Astrocyte (in vitro differentiated cells and primary cell): ENCODE results near the gene PLPPR1. TPM values are rescaled to one million over a fixed set of nuclear protein-coding genes. Genes with fewer than 3 reads are reported as not detected.

Experiments used
- DNase-seq: peaks from one replicate; pipeline ENCODE4 v3.0.0-alpha.2; 2010; ENCODE audit warnings: low read depth
- FAIRE-seq: peaks from 2 replicates; lab custom pipeline; 2011; peaks lifted over from hg19 to GRCh38; lab: Jason Lieb, UNC
- H2AFZ ChIP-seq: 2 replicates; pipeline ENCODE4 v1.6.0; 2012; ENCODE audit warnings: low read depth, low read length, inconsistent platforms
- H3K27ac ChIP-seq: 2 replicates; pipeline ENCODE4 v1.5.1; 2011; ENCODE audit warnings: low read depth, low read length, inconsistent platforms
- H3K27me3 ChIP-seq: 2 replicates; pipeline ENCODE4 v1.6.0; 2011; ENCODE audit warnings: low read length, inconsistent platforms; ENCODE audit not compliant: insufficient read depth
- H3K36me3 ChIP-seq: 2 replicates; pipeline ENCODE4 v1.5.1; 2011; ENCODE audit warnings: low read length, inconsistent platforms; ENCODE audit not compliant: insufficient read depth
- H3K4me1 ChIP-seq: 2 replicates; pipeline ENCODE4 v1.5.1; 2011; ENCODE audit warnings: low read length, inconsistent platforms; ENCODE audit not compliant: insufficient read depth
- H3K4me2 ChIP-seq: 2 replicates; pipeline ENCODE4 v1.6.0; 2012; ENCODE audit warnings: low read length, inconsistent platforms
- H3K4me3 ChIP-seq: 2 replicates; pipeline ENCODE4 v1.5.1; 2011; ENCODE audit warnings: low read depth, mild to moderate bottlenecking, low read length, inconsistent platforms; ENCODE audit not compliant: insufficient read depth
- H3K79me2 ChIP-seq: 2 replicates; pipeline ENCODE4 v1.6.0; 2012; ENCODE audit warnings: mild to moderate bottlenecking, low read length, inconsistent platforms; ENCODE audit not compliant: insufficient read depth
- H3K9ac ChIP-seq: 2 replicates; pipeline ENCODE4 v1.6.0; 2012; ENCODE audit warnings: mild to moderate bottlenecking, low read length, inconsistent platforms
- H3K9me3 ChIP-seq: 2 replicates; pipeline ENCODE4 v1.5.1; 2012; ENCODE audit warnings: low read depth, mild to moderate bottlenecking, low read length, inconsistent platforms; ENCODE audit not compliant: insufficient read depth
- H4K20me1 ChIP-seq: 2 replicates; pipeline ENCODE4 v1.6.0; 2012; ENCODE audit warnings: low read length, inconsistent platforms; ENCODE audit not compliant: insufficient read depth
- H3K27ac Mint-ChIP-seq: one replicate; pipeline ENCODE4 v1.8.0; 2021; ENCODE audit warnings: mild to moderate bottlenecking, mixed read lengths; ENCODE audit not compliant: unreplicated experiment
- H3K27me3 Mint-ChIP-seq: one replicate; pipeline ENCODE4 v1.8.0; 2021; ENCODE audit warnings: low read depth, mixed read lengths; ENCODE audit not compliant: unreplicated experiment
- H3K36me3 Mint-ChIP-seq: one replicate; pipeline ENCODE4 v1.8.0; 2021; ENCODE audit warnings: low read depth, mixed read lengths; ENCODE audit not compliant: unreplicated experiment
- H3K4me1 Mint-ChIP-seq: one replicate; pipeline ENCODE4 v1.8.0; 2021; ENCODE audit warnings: low read depth, mixed read lengths; ENCODE audit not compliant: unreplicated experiment
- H3K4me3 Mint-ChIP-seq: one replicate; pipeline ENCODE4 v1.8.0; 2021; ENCODE audit warnings: mild to moderate bottlenecking, moderate library complexity, mixed read lengths; ENCODE audit not compliant: unreplicated experiment
- H3K9me3 Mint-ChIP-seq: one replicate; pipeline ENCODE4 v1.8.0; 2021; ENCODE audit warnings: mild to moderate bottlenecking, mixed read lengths; ENCODE audit not compliant: unreplicated experiment
- EZH2 ChIP-seq: IDR thresholded peaks from 2 replicates; pipeline ENCODE4 v1.6.1; 2012; ENCODE audit warnings: mild to moderate bottlenecking, low read length, inconsistent platforms; ENCODE audit not compliant: insufficient read depth
- total RNA-seq: library from RNA; stranded (reverse); gene quantifications from 2 replicates; pipeline ENCODE4 v1.2.1, GENCODE V29; 2021
- TF ChIP-seq, protein P1 (sequence below): IDR thresholded peaks from 2 replicates; pipeline ENCODE4 v1.5.1; 2011; ENCODE audit warnings: low read depth, mild to moderate bottlenecking, inconsistent platforms, low read length, moderate library complexity; ENCODE audit not compliant: insufficient read depth

The PLPPR1 gene
- total RNA-seq, 1 donor from 2014 or later = not detected

DNA sequence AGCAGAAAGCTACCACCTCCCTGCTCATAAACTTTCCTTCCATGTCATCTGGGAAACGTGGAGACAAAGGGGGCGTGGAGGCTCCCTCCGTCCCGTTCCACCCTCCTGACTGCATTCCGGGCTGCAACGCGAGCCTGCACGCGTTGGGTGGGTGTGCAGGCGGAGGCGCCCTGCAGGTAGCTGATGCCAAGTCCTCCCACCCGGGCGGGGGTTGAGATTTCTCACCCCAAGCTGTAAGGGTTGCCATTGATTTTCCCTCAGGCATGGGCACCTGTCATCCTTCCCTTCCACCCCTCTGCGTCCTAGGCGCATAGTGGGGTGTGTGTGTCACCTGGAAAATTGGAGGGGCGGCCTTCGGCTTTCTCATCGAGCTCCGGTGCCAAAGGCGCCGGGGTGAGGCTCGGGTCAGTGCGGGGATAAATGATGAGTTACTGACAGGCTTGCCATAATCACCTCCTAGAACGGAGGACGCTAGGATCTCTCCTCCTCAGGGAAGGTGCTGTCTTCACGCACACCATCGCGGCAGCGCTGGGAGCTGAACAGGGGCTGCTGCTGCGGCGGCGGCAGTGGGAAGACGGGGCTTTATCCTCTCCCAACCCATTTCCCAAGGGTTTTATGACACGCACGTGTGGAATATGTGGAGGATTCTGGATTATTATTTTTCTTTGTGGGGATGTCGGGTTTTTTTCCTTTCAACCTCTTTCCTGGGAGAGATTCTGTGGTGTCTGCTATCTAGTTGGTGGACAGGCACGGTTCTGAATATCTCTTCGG lies 973 bp downstream of the PLPPR1 start:
- H3K27ac Mint-ChIP-seq = no peak overlapping the region
- H3K4me3 Mint-ChIP-seq = peak overlapping the region; percentile 91
- Histone ChIP-seq H3K4me2 (peak overlapping the region; percentile 93), H2AFZ (peak overlapping the region; percentile 84), H4K20me1 (no peaks in the 10 kb centered on the region), H3K36me3 (no peaks in the 10 kb centered on the region), H3K4me3 (peak overlapping the region; percentile 66), H3K9ac (no peak overlapping the region), H3K27ac (no peak overlapping the region), H3K27me3 (peaks cover 25% of the 10 kb centered on the region), H3K4me1 (peaks cover 7% of the 10 kb centered on the region), H3K79me2 (no peaks in the 10 kb centered on the region), H3K9me3 (no peaks in the 10 kb centered on the region)
- no peaks in the 10 kb centered on the region for H3K36me3 Mint-ChIP-seq
- DNase-seq (no peak), FAIRE-seq (no peak)
- TF ChIP-seq, protein P1, sequence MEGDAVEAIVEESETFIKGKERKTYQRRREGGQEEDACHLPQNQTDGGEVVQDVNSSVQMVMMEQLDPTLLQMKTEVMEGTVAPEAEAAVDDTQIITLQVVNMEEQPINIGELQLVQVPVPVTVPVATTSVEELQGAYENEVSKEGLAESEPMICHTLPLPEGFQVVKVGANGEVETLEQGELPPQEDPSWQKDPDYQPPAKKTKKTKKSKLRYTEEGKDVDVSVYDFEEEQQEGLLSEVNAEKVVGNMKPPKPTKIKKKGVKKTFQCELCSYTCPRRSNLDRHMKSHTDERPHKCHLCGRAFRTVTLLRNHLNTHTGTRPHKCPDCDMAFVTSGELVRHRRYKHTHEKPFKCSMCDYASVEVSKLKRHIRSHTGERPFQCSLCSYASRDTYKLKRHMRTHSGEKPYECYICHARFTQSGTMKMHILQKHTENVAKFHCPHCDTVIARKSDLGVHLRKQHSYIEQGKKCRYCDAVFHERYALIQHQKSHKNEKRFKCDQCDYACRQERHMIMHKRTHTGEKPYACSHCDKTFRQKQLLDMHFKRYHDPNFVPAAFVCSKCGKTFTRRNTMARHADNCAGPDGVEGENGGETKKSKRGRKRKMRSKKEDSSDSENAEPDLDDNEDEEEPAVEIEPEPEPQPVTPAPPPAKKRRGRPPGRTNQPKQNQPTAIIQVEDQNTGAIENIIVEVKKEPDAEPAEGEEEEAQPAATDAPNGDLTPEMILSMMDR = no peak
- TF ChIP-seq EZH2 = peak; percentile 43
- peaks cover 60% of the 10 kb centered on the region for H3K27me3 Mint-ChIP-seq
- H3K4me1 Mint-ChIP-seq = no peaks in the 10 kb centered on the region
- H3K9me3 Mint-ChIP-seq = no peaks in the 10 kb centered on the region

DNA sequence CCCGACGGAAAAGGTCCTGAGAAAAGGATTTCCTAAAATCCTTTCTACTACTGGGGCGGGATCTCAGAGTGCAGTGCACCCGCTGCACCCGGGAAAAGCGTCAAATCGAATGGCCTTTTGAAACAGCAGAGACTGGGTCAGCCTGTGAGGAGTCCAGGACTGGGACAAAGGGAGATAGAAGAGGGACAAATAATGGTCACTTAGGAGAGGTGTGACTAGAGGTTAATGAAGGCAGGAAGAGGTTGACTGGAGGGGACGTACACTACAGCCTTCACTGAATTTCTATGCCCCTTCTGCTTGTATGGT lies 1.5 kb downstream of the PLPPR1 start:
- DNase-seq (no peak), FAIRE-seq (no peak)
- Mint-ChIP-seq H3K4me1 (no peaks in the 10 kb centered on the region), H3K9me3 (no peaks in the 10 kb centered on the region), H3K36me3 (no peaks in the 10 kb centered on the region), H3K4me3 (no peak overlapping the region), H3K27me3 (peaks cover 60% of the 10 kb centered on the region), H3K27ac (no peak overlapping the region)
- H3K27me3 ChIP-seq = peaks cover 25% of the 10 kb centered on the region
- H3K4me2 ChIP-seq = no peak overlapping the region
- no peak overlapping the region for H3K27ac ChIP-seq
- H3K79me2 ChIP-seq = no peaks in the 10 kb centered on the region
- H3K9me3 ChIP-seq = no peaks in the 10 kb centered on the region
- no peaks in the 10 kb centered on the region for H3K36me3 ChIP-seq
- TF ChIP-seq, protein P1 = no peak
- peak; percentile 0 for TF ChIP-seq EZH2
- no peak overlapping the region for H2AFZ ChIP-seq
- no peak overlapping the region for H3K4me3 ChIP-seq
- H4K20me1 ChIP-seq = no peaks in the 10 kb centered on the region
- H3K9ac ChIP-seq = no peak overlapping the region
- peaks cover 7% of the 10 kb centered on the region for H3K4me1 ChIP-seq

DNA sequence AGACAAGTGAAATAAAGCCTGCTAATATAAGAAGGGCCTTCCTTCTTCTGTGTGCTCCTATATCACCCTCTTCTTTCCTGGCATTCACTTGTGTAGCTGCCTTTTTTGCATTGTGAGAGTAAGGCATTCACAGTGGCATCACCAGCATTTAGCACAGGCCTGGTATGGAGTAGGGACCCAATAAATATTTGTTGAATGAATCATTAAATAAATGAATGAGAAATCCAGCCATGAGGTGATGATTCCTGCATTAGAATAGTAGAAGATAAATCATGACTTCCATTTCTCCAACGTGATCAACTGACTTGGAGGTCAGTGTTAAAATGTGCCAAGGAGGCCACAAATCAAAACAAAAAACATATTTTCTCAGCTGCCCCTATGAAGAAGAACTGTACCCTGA lies 3.9 kb downstream of the PLPPR1 start:
- Histone ChIP-seq H3K27ac (no peak overlapping the region), H3K4me3 (no peak overlapping the region), H4K20me1 (no peaks in the 10 kb centered on the region), H3K4me2 (no peak overlapping the region), H2AFZ (no peak overlapping the region), H3K27me3 (peaks cover 17% of the 10 kb centered on the region), H3K4me1 (peaks cover 7% of the 10 kb centered on the region), H3K9me3 (no peaks in the 10 kb centered on the region), H3K9ac (no peak overlapping the region), H3K79me2 (no peaks in the 10 kb centered on the region), H3K36me3 (no peaks in the 10 kb centered on the region)
- Mint-ChIP-seq H3K27me3 (peaks cover 55% of the 10 kb centered on the region), H3K36me3 (no peaks in the 10 kb centered on the region), H3K4me1 (no peaks in the 10 kb centered on the region), H3K4me3 (no peak overlapping the region), H3K9me3 (no peaks in the 10 kb centered on the region), H3K27ac (no peak overlapping the region)
- FAIRE-seq (no peak), DNase-seq (no peak)
- no peak for TF ChIP-seq EZH2
